HUES48 (cell line): ENCODE measurements around the gene DPT.

Experiments
- H3K27ac ChIP-seq: one replicate; pipeline ENCODE4 v1.7.0; 2013; ENCODE audit warnings: low read depth, low read length, inconsistent platforms
- H3K27me3 ChIP-seq: 2 replicates; pipeline ENCODE4 v1.6.1; 2013; ENCODE audit warnings: mild to moderate bottlenecking, low read length; ENCODE audit not compliant: control insufficient read depth, insufficient read depth
- H3K36me3 ChIP-seq: 2 replicates; pipeline ENCODE4 v1.6.1; 2013; ENCODE audit warnings: low read length; ENCODE audit not compliant: control insufficient read depth, insufficient read depth
- H3K4me1 ChIP-seq: 2 replicates; pipeline ENCODE4 v1.6.1; 2013; ENCODE audit warnings: mild to moderate bottlenecking, low read length; ENCODE audit not compliant: control insufficient read depth, insufficient read depth
- H3K4me3 ChIP-seq: 2 replicates; pipeline ENCODE4 v1.5.1; 2013; ENCODE audit warnings: mild to moderate bottlenecking, low read depth, low read length
- H3K9ac ChIP-seq: 2 replicates; pipeline ENCODE4 v1.6.1; 2013; ENCODE audit warnings: mild to moderate bottlenecking, low read depth, low read length, moderate library complexity
- H3K9me3 ChIP-seq: 2 replicates; pipeline ENCODE4 v1.6.1; 2013; ENCODE audit warnings: low read length; ENCODE audit not compliant: control insufficient read depth, insufficient read depth

The DPT gene

DNA sequence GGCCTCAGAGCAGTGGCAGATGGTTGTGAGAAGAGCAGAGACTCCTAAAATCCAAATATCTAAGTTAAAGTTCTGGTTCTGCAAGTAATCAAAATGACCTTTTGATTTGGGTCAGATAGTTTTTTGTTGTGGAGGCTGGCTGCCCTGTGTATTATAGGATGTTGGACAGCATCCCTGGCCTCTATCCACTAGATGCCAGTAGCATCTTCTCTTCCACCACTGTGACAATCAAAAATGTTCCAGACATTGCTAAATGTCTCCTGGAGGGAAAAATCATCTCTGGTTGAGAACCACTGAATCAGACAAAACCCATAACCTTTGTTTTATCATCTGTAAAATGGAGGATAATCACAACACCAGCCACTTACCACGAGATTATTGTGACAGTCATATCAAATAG lies 5.9 kb upstream of the DPT start:
- Histone ChIP-seq H3K9ac (no peak overlapping the region), H3K4me3 (no peak overlapping the region), H3K4me1 (no peaks in the 10 kb centered on the region), H3K27ac (no peak overlapping the region), H3K27me3 (no peaks in the 10 kb centered on the region), H3K36me3 (no peaks in the 10 kb centered on the region), H3K9me3 (no peaks in the 10 kb centered on the region)

DNA sequence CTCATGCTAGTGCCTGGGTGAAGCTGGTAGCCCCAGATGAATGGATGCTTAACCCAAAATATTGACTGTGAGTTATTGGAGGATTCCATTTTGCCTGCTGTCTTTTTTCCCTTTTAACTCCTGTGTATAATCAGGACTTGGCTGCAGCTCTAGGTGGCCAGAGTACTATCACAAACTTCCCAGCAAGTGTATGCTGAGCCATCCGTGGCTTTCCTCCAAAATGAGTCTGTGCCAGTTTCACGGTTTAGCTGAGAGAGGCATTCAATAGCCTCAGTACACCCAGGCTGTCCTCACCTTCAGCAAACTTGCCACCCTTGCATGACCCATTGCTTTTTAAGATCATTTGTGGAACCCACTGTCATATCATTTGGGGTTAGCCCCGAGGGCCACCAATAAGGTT lies 5.3 kb upstream of the DPT start:
- H3K4me3 ChIP-seq = no peak overlapping the region
- no peaks in the 10 kb centered on the region for H3K4me1 ChIP-seq
- no peak overlapping the region for H3K9ac ChIP-seq
- H3K36me3 ChIP-seq = no peaks in the 10 kb centered on the region
- no peaks in the 10 kb centered on the region for H3K27me3 ChIP-seq
- no peak overlapping the region for H3K27ac ChIP-seq
- no peaks in the 10 kb centered on the region for H3K9me3 ChIP-seq

- Histone ChIP-seq H3K9me3 (no peaks in the 10 kb centered on the region), H3K27me3 (no peaks in the 10 kb centered on the region), H3K4me3 (no peak overlapping the region), H3K36me3 (no peaks in the 10 kb centered on the region), H3K27ac (no peak overlapping the region), H3K9ac (no peak overlapping the region), H3K4me1 (no peaks in the 10 kb centered on the region)
These were observed 4.2 kb upstream of the DPT start for GRCh38 chr1:168733241-168733640.

DNA sequence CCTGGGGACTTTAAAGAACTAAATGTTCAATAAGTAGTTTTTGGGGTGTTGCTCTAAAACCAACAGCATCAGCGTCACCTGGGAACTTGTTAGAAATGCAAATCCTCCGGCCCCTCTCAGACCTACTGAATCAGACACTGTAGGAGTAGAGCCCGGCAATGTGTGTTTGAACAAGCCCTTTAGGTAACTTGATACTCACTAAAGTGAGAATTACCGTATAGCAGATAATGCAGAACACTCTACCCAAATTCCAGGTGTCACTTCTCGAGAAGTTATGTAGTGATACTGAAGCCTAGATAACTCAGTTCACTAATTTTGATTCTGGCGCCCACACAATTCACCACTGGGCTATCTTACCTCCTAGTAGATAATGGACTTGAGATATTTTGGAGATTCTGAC lies 3.7 kb upstream of the DPT start:
- no peaks in the 10 kb centered on the region for H3K27me3 ChIP-seq
- no peaks in the 10 kb centered on the region for H3K4me1 ChIP-seq
- H3K27ac ChIP-seq = no peak overlapping the region
- H3K9ac ChIP-seq = no peak overlapping the region
- H3K36me3 ChIP-seq = no peaks in the 10 kb centered on the region
- H3K4me3 ChIP-seq = no peak overlapping the region
- H3K9me3 ChIP-seq = no peaks in the 10 kb centered on the region

GRCh38 chr1:168731244-168731953 lies 2.4 kb upstream of the DPT start:
- H3K27ac ChIP-seq = no peak overlapping the region
- H3K4me1 ChIP-seq = no peaks in the 10 kb centered on the region
- H3K27me3 ChIP-seq = no peaks in the 10 kb centered on the region
- H3K9me3 ChIP-seq = no peaks in the 10 kb centered on the region
- H3K4me3 ChIP-seq = no peak overlapping the region
- H3K36me3 ChIP-seq = no peaks in the 10 kb centered on the region
- no peak overlapping the region for H3K9ac ChIP-seq

GRCh38 chr1:168729405-168729802 lies 398 bp upstream of the DPT start:
- no peaks in the 10 kb centered on the region for H3K27me3 ChIP-seq
- H3K4me1 ChIP-seq = no peaks in the 10 kb centered on the region
- no peak overlapping the region for H3K9ac ChIP-seq
- no peaks in the 10 kb centered on the region for H3K9me3 ChIP-seq
- no peaks in the 10 kb centered on the region for H3K36me3 ChIP-seq
- H3K27ac ChIP-seq = no peak overlapping the region
- no peak overlapping the region for H3K4me3 ChIP-seq

GRCh38 chr1:168726719-168727118 lies 2.3 kb downstream of the DPT start:
- H3K4me3 ChIP-seq = no peak overlapping the region
- H3K4me1 ChIP-seq = no peaks in the 10 kb centered on the region
- H3K27ac ChIP-seq = no peak overlapping the region
- no peaks in the 10 kb centered on the region for H3K36me3 ChIP-seq
- H3K27me3 ChIP-seq = no peaks in the 10 kb centered on the region
- H3K9ac ChIP-seq = no peak overlapping the region
- H3K9me3 ChIP-seq = no peaks in the 10 kb centered on the region

DNA sequence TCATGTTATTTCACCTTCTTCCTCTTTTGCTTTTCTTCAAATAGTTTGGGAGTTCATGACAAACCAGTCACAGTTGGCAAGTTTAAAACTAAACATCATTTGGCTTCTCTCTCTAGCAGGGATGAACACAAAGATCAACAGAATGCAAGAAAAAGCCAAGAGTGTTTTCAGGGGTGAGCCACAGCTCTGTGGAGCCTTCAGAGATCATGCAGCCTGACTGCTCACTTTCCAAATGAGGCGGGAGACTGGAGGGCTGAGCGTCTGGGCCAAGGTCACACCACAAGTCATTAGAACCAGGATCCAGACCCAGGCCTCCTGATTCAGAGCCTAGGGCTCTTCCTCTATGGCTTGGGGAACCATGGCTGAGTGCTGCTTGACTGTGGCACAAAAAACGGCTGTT lies 2.7 kb downstream of the DPT start:
- Histone ChIP-seq H3K4me1 (no peaks in the 10 kb centered on the region), H3K9me3 (no peaks in the 10 kb centered on the region), H3K27me3 (no peaks in the 10 kb centered on the region)

GRCh38 chr1:168725831-168726230 lies 3.2 kb downstream of the DPT start:
- Histone ChIP-seq H3K27me3 (no peaks in the 10 kb centered on the region), H3K9ac (no peak overlapping the region), H3K27ac (no peak overlapping the region), H3K4me3 (no peak overlapping the region), H3K36me3 (no peaks in the 10 kb centered on the region), H3K9me3 (no peaks in the 10 kb centered on the region), H3K4me1 (no peaks in the 10 kb centered on the region)

More for the DNA sequence above, 2.7 kb downstream of the DPT start:
- H3K9ac ChIP-seq = no peak overlapping the region
- H3K36me3 ChIP-seq = no peaks in the 10 kb centered on the region
- no peak overlapping the region for H3K4me3 ChIP-seq
- H3K27ac ChIP-seq = no peak overlapping the region

GRCh38 chr1:168725060-168725459 lies 3.9 kb downstream of the DPT start:
- H3K27ac ChIP-seq = no peak overlapping the region
- no peaks in the 10 kb centered on the region for H3K9me3 ChIP-seq
- no peak overlapping the region for H3K4me3 ChIP-seq
- no peak overlapping the region for H3K9ac ChIP-seq
- no peaks in the 10 kb centered on the region for H3K36me3 ChIP-seq
- H3K27me3 ChIP-seq = no peaks in the 10 kb centered on the region
- no peaks in the 10 kb centered on the region for H3K4me1 ChIP-seq

DNA sequence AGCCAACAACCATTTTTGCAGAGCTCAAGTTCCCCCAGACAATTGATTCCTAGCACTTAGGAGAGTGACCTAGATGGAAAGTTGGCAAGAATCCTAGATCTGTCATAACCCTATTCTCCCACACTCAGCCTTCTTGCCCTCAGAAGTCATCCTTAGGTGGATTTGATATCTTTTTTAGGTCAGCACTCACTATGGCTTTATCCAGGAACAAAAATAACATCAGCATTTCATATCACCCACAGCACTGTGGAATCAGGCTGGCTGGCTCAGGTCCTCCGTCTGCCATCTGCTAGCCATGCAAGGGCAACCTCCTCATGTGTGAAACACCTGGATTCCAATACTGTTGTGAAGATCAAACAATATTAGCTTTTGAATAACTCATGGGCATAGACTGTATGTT lies 6.0 kb downstream of the DPT start:
- H3K36me3 ChIP-seq = no peaks in the 10 kb centered on the region
- no peaks in the 10 kb centered on the region for H3K27me3 ChIP-seq
- no peak overlapping the region for H3K9ac ChIP-seq
- H3K4me3 ChIP-seq = no peak overlapping the region
- H3K27ac ChIP-seq = no peak overlapping the region
- H3K9me3 ChIP-seq = no peaks in the 10 kb centered on the region
- no peaks in the 10 kb centered on the region for H3K4me1 ChIP-seq

- H3K27me3 ChIP-seq = no peaks in the 10 kb centered on the region
- H3K9ac ChIP-seq = no peak overlapping the region
- no peaks in the 10 kb centered on the region for H3K9me3 ChIP-seq
- no peaks in the 10 kb centered on the region for H3K36me3 ChIP-seq
- H3K27ac ChIP-seq = no peak overlapping the region
- no peak overlapping the region for H3K4me3 ChIP-seq
- no peaks in the 10 kb centered on the region for H3K4me1 ChIP-seq
These were observed 8.2 kb downstream of the DPT start for GRCh38 chr1:168720839-168721238.
